Measurements from ENCODE around the gene SH3TC2.

The SH3TC2 gene

DNA sequence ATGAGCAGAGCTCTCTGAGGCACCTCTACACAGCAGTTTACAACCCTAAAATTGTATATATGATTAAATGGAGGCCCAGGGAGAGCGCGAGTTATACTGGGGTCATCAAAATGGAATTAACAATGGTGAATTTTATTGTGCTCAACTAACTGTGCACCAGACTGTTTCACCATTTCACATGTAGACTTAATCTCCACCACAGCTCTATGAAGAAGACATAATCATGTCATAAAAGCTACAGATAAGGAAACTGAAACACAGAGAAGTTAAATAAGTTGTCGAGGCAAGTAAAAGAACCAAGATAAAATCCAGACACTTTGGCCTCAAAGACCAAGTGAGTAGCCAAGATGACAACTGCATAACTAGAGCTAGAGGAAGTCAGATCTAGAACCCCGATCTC is 1.5 kb downstream of the SH3TC2 start:
- no peak for DNase-seq (ENCODE audit: low read depth in 2 of 2, low spot score in 1 of 2)

DNA sequence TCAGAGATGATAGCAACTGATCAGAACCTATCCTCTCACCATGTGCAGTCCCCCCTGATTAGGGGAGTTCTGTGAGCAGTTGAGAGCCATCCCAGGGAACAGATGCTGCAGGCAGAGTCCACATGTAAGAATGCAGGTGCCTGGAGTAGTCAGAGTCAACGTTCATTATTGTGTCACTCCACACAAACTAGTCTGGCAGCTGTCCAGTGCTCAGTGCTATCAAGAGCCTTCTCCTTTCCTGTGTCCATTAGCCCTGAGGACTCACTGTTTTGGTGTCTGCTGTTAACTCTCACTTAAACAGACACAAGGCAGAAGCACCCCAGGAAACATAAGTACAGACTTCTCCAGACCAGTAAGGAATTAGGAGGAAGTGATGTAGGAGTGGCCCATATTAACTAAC is 2.5 kb downstream of the SH3TC2 start:
- no peak for DNase-seq (ENCODE audit: low read depth in 2 of 2, low spot score in 1 of 2)

DNA sequence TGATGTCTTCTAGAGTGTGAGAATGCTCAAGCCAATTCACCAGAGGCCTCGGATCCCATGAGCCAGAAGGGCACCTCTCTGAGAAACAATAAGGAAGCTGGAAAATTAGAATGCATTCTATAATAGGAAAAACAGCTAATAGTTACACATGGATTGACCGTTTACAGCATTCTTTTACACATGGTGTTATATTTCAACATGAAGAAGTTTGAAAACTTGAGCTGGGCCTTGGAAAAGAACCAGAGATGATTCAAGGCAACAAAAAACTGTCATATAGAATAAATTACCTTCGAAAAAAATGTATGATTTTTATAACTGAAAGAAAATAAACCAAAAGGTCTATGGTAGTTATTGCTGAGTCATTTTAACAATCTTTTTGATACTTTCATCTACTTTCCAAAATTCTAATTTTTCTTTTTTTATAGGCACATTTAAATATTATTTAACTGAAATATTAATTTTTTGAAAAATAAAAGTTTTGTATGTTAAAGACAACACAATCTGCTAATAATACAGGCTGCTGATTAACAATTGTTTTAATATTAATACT is 6.2 kb downstream of the SH3TC2 start:
- DNase-seq (ENCODE audit: low read depth in 2 of 2, low spot score in 1 of 2), result no peak

GRCh38 chr5:149054416-149054815 is 8.4 kb downstream of the SH3TC2 start:
- no peak for DNase-seq (ENCODE audit: low read depth in 2 of 2, low spot score in 1 of 2)

DNA sequence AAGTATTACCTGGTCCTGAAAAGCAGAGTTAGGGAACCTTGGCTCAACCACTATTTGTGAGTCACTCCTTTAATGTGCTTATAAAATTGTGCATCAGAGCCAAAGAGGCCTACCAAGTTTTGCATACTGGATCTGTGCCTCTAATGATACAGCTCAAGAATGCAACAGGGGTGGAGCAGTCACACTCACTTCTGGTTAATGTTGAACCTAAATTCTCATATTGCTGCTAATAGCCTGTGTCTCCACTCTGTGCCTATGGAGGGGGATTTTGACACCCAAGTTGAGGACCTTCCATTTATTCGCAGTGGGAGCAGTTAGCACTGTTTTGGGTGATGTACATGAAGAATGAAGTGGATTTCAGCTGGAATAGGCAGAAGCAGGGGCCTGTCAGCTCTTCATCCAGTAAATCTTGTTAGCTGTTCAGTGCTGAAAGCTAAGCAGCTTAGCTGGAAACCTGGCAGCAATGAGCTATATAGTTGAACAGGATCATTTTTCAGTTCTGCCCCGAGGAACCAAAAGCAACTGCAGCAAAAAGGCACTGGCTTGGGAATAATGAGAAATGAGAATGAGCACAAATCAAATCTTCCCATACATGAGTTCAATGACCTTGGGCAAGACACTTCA is 9.7 kb downstream of the SH3TC2 start:
- no peak for DNase-seq (ENCODE audit: low read depth in 2 of 2, low spot score in 1 of 2)

GRCh38 chr5:149049371-149049781 is 13.5 kb downstream of the SH3TC2 start:
- DNase-seq (ENCODE audit: low read depth in 2 of 2, low spot score in 1 of 2), result no peak

- DNase-seq (ENCODE audit: low read depth in 2 of 2, low spot score in 1 of 2), result no peak
Measured at GRCh38 chr5:149048811-149049210, 14.1 kb downstream of the SH3TC2 start.

GRCh38 chr5:149047462-149047861 is 15.4 kb downstream of the SH3TC2 start:
- no peak for DNase-seq (ENCODE audit: low read depth in 2 of 2, low spot score in 1 of 2)

DNA sequence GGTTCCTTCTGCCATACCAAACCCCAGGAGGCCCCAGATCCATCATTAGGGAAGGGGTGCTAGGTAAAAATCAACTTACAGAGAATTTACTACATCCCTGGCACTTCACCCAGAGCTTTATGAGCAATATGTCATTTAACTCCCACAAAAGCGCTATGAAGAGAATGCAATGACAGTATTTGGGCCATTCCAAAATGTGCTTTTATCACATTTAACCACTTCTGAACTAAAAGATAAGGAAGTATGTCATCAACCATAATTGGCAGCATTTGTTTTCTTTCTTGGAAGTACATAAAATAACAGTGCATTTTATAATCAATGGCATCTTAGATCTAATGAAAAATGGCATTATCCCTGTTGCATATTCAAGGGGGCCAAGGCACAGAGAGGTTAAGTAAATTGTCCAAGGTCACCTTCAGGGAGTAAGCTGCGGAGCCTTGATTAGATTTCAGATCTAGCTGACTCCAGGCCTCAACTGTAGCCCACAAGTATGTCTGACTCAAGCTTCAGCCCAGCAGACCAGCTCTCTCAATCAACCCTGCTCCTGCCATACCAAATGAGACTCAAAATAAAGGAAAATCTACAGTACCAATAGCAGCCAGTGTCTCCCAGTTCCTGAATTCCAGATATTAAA is 16.5 kb downstream of the SH3TC2 start:
- DNase-seq (ENCODE audit: low read depth in 2 of 2, low spot score in 1 of 2), result no peak

- DNase-seq (ENCODE audit: low read depth in 2 of 2, low spot score in 1 of 2), result no peak
Measured at GRCh38 chr5:149045089-149045460, 17.8 kb downstream of the SH3TC2 start.

DNA sequence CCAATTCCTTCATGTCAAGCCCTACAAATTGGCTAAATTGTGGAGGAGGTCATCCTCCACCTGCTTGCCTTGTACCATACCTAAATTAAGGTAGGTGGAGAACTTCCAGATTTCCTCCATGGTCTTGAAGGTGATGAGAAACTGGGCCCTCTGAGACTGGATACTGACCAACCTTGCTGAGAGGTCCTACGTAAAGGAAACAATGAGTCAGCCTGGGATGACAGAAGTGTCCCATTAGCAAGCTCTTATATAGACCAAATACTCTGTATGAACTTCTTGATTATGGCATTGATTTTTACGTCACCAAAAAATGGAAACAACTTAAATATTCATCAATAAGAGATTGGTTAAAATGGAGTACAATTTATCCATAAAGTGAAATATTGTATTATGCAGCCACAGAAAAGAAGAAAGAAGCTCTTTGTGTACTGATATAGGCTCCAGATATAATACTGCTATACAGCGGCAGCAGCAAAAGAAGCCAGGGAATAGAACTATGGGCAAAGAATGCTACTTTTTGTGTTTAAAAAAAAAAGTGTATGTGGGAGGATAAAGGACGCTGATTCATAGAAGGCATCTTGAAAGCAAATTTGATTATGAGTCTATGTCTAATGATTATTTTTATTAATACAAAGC is 18.3 kb downstream of the SH3TC2 start:
- DNase-seq (ENCODE audit: low read depth in 2 of 2, low spot score in 1 of 2), result no peak

DNA sequence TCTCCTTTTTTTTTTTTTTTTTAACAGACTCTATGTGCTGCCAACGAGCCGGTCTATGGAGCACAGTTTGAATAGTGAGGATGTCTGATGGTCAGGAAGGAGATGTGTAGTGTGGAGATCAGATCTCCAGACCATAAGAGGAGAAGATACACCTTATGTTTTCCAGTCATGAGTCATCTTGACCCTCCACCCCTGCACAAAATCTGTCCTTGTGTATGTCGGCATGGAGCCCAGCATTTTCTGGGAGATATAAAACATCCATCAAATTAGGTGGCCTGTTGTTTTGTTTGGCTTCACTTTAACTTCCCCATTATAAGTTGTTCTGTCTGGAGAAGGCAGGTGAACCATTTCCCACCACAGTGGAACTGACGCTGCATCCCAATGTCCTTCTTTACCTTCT is 19.2 kb downstream of the SH3TC2 start:
- DNase-seq (ENCODE audit: low read depth in 2 of 2, low spot score in 1 of 2), result no peak

DNA sequence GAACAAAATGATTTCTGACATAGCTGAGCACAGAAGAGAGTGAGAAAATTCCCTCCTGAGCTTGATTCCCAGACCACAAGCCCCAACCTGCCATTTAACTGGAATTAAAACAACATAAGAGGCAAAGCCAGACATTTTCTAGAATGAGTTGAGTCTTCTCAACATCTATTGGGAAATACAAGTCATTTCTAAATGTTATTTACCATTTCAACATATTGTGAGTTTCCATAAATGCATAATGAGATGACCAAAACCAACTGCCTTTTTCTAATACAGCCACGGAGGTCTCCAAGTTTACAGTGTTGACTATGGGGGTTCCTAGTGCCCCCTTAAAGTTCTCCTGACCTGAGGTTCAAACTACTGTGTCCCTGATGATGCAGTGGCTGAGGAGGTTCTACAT is 20.0 kb downstream of the SH3TC2 start:
- no peak for DNase-seq (ENCODE audit: low read depth in 2 of 2, low spot score in 1 of 2)

GRCh38 chr5:149041242-149041641 is 21.6 kb downstream of the SH3TC2 start:
- DNase-seq (ENCODE audit: low read depth in 2 of 2, low spot score in 1 of 2), result no peak

DNA sequence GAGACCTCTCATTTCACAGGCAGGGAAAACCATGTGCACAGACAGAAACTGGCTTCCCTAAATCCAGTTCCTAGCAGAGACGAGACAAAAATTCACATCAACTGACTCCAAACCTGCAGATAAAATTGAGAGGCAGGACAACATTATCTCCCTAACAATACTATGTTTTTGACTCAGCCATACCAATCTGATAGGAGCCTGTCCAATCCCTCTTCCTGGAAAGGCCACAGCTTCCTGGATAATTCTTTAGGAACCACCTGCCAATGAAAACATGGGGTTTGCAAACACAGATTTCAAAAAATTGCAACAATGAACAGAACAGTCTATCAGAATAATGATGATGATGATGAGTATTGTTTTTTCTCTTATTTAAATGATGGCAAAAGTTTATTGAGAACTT is 22.4 kb downstream of the SH3TC2 start:
- DNase-seq (ENCODE audit: low read depth in 2 of 2, low spot score in 1 of 2), result no peak

GRCh38 chr5:149039506-149039905 is 23.4 kb downstream of the SH3TC2 start:
- no peak for DNase-seq (ENCODE audit: low read depth in 2 of 2, low spot score in 1 of 2)

DNA sequence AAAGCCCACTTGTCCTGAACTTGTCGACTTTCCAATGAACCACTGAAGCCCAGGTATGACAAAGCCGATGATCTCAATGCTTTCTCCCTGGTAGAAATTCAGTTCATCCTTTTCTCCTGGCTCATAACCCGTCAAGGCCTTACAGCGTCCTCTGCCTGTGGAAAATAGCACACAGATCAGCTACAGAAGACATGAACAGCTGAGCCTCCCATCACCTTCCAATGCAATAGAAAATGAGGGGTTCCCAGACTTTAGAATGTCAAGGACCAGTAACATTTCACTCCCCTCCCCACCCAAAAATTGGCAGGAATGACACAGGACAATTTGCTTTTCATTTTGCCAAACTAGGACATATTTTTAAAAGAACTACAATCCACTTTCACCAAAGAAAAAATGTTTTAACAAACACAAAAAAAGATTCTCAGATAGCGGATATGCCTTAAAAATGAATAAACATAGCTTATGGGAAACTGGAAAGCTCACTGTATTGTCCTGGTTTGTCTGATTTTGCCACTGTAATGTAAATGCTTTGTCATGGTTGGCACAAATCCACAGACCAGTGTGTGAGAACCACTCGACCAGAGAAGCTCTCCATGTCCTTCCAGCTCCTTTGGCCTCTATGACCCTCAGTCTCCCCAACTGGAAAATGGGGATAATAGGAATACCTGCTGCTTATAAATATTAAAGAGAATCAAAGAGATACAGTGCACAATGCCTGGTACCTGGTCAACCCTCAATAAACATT is 24.4 kb downstream of the SH3TC2 start:
- no peak for DNase-seq (ENCODE audit: low read depth in 2 of 2, low spot score in 1 of 2)

- DNase-seq (ENCODE audit: low read depth in 2 of 2, low spot score in 1 of 2), result no peak
Measured at GRCh38 chr5:149037817-149038216, 25.0 kb downstream of the SH3TC2 start.

GRCh38 chr5:149036970-149037369 is 25.9 kb downstream of the SH3TC2 start:
- DNase-seq (ENCODE audit: low read depth in 2 of 2, low spot score in 1 of 2), result no peak

- DNase-seq (ENCODE audit: low read depth in 2 of 2, low spot score in 1 of 2), result no peak
Measured at GRCh38 chr5:149036168-149036567, 26.7 kb downstream of the SH3TC2 start.

DNA sequence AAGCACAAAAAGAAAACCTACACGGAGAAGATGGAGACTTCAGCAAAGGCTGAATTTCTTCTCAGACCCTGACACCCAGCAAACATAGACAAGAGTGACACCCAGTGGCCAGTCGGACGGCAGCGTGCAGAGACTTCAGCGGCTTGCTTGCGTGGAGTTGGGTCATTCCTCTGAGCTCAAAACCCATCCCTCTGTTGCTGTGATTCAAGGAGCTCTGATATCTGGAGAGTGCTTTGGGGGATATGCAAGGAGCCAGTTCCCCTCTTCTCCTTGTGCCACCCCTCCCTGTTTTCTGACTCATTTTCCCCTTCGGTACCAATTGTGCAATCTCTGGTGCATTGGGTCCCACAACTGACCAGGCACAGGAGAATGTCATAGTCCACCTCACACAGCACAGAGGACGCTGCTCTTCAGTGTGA is 27.5 kb downstream of the SH3TC2 start:
- DNase-seq (ENCODE audit: low read depth in 2 of 2, low spot score in 1 of 2), result peak; percentile 11 to 33
